Measurements from ENCODE around the gene KRT75. TPM values are rescaled to one million over a fixed set of nuclear protein-coding genes. Genes with fewer than 3 reads are reported as not detected.

The KRT75 gene
- total RNA-seq, 1 donor from 2014 or later, result 1.8 TPM

GRCh38 chr12:52379536-52379935 is 54.6 kb downstream of the KRT75 start:
- Histone ChIP-seq H3K27me3 (ENCODE audit: control insufficient read depth, insufficient read depth, low read length) (no peaks in the 10 kb centered on the region), H3K36me3 (ENCODE audit: control insufficient read depth, insufficient read depth, low read length) (no peaks in the 10 kb centered on the region), H3K4me3 (ENCODE audit: low read depth, low read length) (no peak overlapping the region)
- FAIRE-seq, result no peak
- no peak for DNase-seq (ENCODE audit: low read depth)
- TF ChIP-seq, protein P1, sequence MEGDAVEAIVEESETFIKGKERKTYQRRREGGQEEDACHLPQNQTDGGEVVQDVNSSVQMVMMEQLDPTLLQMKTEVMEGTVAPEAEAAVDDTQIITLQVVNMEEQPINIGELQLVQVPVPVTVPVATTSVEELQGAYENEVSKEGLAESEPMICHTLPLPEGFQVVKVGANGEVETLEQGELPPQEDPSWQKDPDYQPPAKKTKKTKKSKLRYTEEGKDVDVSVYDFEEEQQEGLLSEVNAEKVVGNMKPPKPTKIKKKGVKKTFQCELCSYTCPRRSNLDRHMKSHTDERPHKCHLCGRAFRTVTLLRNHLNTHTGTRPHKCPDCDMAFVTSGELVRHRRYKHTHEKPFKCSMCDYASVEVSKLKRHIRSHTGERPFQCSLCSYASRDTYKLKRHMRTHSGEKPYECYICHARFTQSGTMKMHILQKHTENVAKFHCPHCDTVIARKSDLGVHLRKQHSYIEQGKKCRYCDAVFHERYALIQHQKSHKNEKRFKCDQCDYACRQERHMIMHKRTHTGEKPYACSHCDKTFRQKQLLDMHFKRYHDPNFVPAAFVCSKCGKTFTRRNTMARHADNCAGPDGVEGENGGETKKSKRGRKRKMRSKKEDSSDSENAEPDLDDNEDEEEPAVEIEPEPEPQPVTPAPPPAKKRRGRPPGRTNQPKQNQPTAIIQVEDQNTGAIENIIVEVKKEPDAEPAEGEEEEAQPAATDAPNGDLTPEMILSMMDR (IDR thresholded peaks at IDR 0.05; ENCODE audit: insufficient read depth, low read length, severe bottlenecking), result no peak

GRCh38 chr12:52378091-52378490 is 56.1 kb downstream of the KRT75 start:
- TF ChIP-seq, protein P1 (IDR thresholded peaks at IDR 0.05; ENCODE audit: insufficient read depth, low read length, severe bottlenecking), result no peak
- DNase-seq (ENCODE audit: low read depth), result no peak
- no peak overlapping the region for H3K4me3 ChIP-seq (ENCODE audit: low read depth, low read length)
- H3K27me3 ChIP-seq (ENCODE audit: control insufficient read depth, insufficient read depth, low read length), result no peaks in the 10 kb centered on the region
- no peak for FAIRE-seq
- H3K36me3 ChIP-seq (ENCODE audit: control insufficient read depth, insufficient read depth, low read length), result no peaks in the 10 kb centered on the region

DNA sequence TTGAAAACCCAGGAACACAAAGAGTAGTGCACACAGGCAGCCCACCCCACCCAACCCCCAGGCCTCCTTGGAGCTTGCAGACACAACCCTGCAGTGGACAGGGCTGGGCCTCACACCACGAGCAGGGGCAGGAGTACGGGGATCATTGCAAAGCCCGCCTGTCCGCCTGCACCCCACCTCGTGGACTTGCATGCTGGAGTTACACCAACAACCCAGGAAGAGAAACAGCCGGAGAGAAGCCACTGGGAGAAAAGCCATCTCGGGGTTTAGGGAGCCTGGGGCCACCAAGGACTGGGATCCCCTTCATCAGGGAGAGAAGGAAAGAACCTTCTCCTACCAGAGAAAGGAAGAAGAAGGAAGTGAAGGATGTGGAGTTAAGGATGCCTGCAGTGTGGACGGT is 56.9 kb downstream of the KRT75 start:
- no peak for DNase-seq (ENCODE audit: low read depth)
- Histone ChIP-seq H3K36me3 (ENCODE audit: control insufficient read depth, insufficient read depth, low read length) (no peaks in the 10 kb centered on the region), H3K27me3 (ENCODE audit: control insufficient read depth, insufficient read depth, low read length) (no peaks in the 10 kb centered on the region), H3K4me3 (ENCODE audit: low read depth, low read length) (no peak overlapping the region)
- TF ChIP-seq, protein P1 (IDR thresholded peaks at IDR 0.05; ENCODE audit: insufficient read depth, low read length, severe bottlenecking), result no peak
- FAIRE-seq, result no peak

Other genes starting within 250 kb of the KRT75 start
- gene KRT80, start 242.4 kb downstream of the KRT75 start, total RNA-seq, result 14.7 and 66.4 TPM in 2 replicates
- gene KRT7, start 201.1 kb downstream of the KRT75 start, total RNA-seq, result 532 and 895 TPM in 2 replicates
- 0.26 TPM in 2 replicates for gene KRT86, start 159.7 kb downstream of the KRT75 start, total RNA-seq
- gene KRT81, start 142.8 kb downstream of the KRT75 start, total RNA-seq, result 0.13 and 0.26 TPM in 2 replicates
- 0.13 TPM in 1 of 2 replicates, not detected in the other for gene KRT83, start 113.0 kb downstream of the KRT75 start, total RNA-seq
- not detected in 2 replicates for gene KRT85, start 66.9 kb downstream of the KRT75 start, total RNA-seq
- gene KRT84, start 48.7 kb downstream of the KRT75 start, total RNA-seq, result not detected in 2 replicates
- not detected in 2 replicates for gene KRT82, start 28.0 kb downstream of the KRT75 start, total RNA-seq
- 287 and 1,881 TPM in 2 replicates for gene KRT6B, start 17.8 kb upstream of the KRT75 start, total RNA-seq
- gene KRT6C, start 39.4 kb upstream of the KRT75 start, total RNA-seq, result 16.8 and 138 TPM in 2 replicates
- 13,929 and 17,192 TPM in 2 replicates for gene KRT6A, start 58.9 kb upstream of the KRT75 start, total RNA-seq
- 6,770 and 10,597 TPM in 2 replicates for gene KRT5, start 86.0 kb upstream of the KRT75 start, total RNA-seq
- not detected in 2 replicates for gene KRT71, start 118.8 kb upstream of the KRT75 start, total RNA-seq
- 0.13 TPM in 1 of 2 replicates, not detected in the other for gene KRT74, start 139.5 kb upstream of the KRT75 start, total RNA-seq
- not detected in 2 replicates for gene KRT72, start 167.1 kb upstream of the KRT75 start, total RNA-seq
- not detected in 2 replicates for gene KRT73, start 184.2 kb upstream of the KRT75 start, total RNA-seq
- gene KRT2, start 217.8 kb upstream of the KRT75 start, total RNA-seq, result not detected in 2 replicates
- gene KRT1, start 246.0 kb upstream of the KRT75 start, total RNA-seq, result not detected in 2 replicates